ENCODE data around the gene CSMD2. TPM values are rescaled to one million over a fixed set of nuclear protein-coding genes. Genes with fewer than 3 reads are reported as not detected.

CSMD2 gene
- total and polyA plus RNA-seq, 2 donors (not counting 1 experiment from before 2014, with no cell fraction given) = 2.2 to 7.6 TPM

DNA sequence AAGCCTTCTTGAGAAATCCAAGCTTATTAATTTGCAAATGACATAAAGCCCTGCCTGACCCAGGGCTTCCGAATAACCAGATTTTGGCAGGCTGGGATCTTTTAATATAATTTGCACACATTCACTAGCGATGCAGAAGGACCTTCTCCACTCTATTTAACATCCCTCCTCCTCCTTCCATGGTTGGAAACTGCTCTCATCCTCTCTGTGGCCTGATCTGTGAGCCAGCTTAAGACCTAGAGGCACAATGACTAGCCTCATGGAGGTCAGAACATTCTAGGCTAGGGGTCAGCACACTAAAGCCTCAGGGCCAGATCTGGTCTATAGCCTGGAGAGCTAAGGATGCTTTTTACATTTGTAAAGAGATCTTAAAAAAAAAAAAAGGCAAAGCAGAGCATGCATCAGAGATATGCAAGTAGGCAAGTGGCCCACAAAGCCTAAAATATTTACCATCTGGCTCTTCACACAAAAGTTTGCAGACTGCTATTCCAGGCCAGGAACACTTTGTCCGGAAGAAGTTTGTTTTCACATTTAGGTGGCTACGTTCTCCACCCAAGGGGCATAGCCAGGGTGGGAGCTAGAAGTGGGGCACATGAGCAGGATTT lies 439.4 kb downstream of the CSMD2 start:
- Histone ChIP-seq H3K79me2 (ENCODE audit: control insufficient read depth, insufficient read depth, low read length) (no peaks in the 10 kb centered on the region), H3K4me3 (replicated peaks in 1 of 4; ENCODE audit: control extremely low read depth in 1 of 4, insufficient read depth in 1 of 4, low read depth in 3 of 4, low read length in 4 of 4) (no peak overlapping the region), H3K9me3 (ENCODE audit: control insufficient read depth, insufficient read depth, low read depth, low read length) (no peaks in the 10 kb centered on the region), H3K4me1 (ENCODE audit: control insufficient read depth, extremely low read depth, insufficient read depth, low read length) (no peaks in the 10 kb centered on the region), H3K36me3 (ENCODE audit: control insufficient read depth, insufficient read depth, low read length) (no peaks in the 10 kb centered on the region), H4K20me1 (ENCODE audit: control insufficient read depth, extremely low read depth, insufficient read depth, low read length) (no peaks in the 10 kb centered on the region), H2AFZ (ENCODE audit: low read length) (no peak overlapping the region), H3K27ac (ENCODE audit: insufficient read depth, low read length) (no peak overlapping the region), H3K4me2 (ENCODE audit: extremely low read depth, insufficient read depth, low read length) (no peak overlapping the region), H3K27me3 (ENCODE audit: control insufficient read depth, insufficient read depth, low read length) (no peaks in the 10 kb centered on the region), H3K9ac (ENCODE audit: insufficient read depth, low read length) (no peak overlapping the region)
- DNase-seq (ENCODE audit: low read depth in 2 of 2) = no peak
- no peak for TF ChIP-seq CTCF (conservative IDR thresholded peaks at IDR 0.05 in 1 of 2, IDR thresholded peaks at IDR 0.05 in 1 of 2; ENCODE audit: low read depth in 1 of 2, low read length in 2 of 2)
- TF ChIP-seq EZH2 (IDR thresholded peaks at IDR 0.05; ENCODE audit: low read length, missing control alignments) = no peak

DNA sequence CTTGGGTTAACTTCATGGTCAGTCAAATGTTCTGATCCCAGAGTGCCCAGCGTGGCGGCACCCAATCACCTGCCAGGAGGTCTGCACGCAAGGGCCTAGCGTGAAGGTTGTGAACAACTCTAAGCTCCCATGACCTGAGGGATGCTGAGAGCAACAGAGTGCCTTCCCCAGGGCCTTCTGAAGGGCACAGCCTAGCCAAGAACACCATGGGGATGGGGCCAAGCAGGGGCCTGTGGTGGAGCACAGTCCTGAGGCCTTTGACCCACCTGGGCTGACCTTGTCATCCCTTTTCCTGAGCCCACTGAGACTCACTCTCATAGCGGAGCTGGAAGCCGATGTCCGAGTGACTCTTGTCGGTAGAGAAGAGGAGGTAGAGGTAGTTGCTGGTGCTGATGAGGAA lies 440.0 kb downstream of the CSMD2 start:
- Histone ChIP-seq H3K4me2 (ENCODE audit: extremely low read depth, insufficient read depth, low read length) (no peak overlapping the region), H3K4me1 (ENCODE audit: control insufficient read depth, extremely low read depth, insufficient read depth, low read length) (no peaks in the 10 kb centered on the region), H3K36me3 (ENCODE audit: control insufficient read depth, insufficient read depth, low read length) (no peaks in the 10 kb centered on the region), H3K79me2 (ENCODE audit: control insufficient read depth, insufficient read depth, low read length) (no peaks in the 10 kb centered on the region), H3K27ac (ENCODE audit: insufficient read depth, low read length) (no peak overlapping the region), H3K9ac (ENCODE audit: insufficient read depth, low read length) (no peak overlapping the region), H2AFZ (ENCODE audit: low read length) (no peak overlapping the region), H4K20me1 (ENCODE audit: control insufficient read depth, extremely low read depth, insufficient read depth, low read length) (no peaks in the 10 kb centered on the region), H3K4me3 (replicated peaks in 1 of 4; ENCODE audit: control extremely low read depth in 1 of 4, insufficient read depth in 1 of 4, low read depth in 3 of 4, low read length in 4 of 4) (no peak overlapping the region), H3K9me3 (ENCODE audit: control insufficient read depth, insufficient read depth, low read depth, low read length) (no peaks in the 10 kb centered on the region), H3K27me3 (ENCODE audit: control insufficient read depth, insufficient read depth, low read length) (no peaks in the 10 kb centered on the region)
- TF ChIP-seq CTCF (conservative IDR thresholded peaks at IDR 0.05 in 1 of 2, IDR thresholded peaks at IDR 0.05 in 1 of 2; ENCODE audit: low read depth in 1 of 2, low read length in 2 of 2) = no peak
- TF ChIP-seq EZH2 (IDR thresholded peaks at IDR 0.05; ENCODE audit: low read length, missing control alignments) = no peak
- no peak for DNase-seq (ENCODE audit: low read depth in 2 of 2)

GRCh38 chr1:33724348-33724747 lies 440.7 kb downstream of the CSMD2 start:
- H4K20me1 ChIP-seq (ENCODE audit: control insufficient read depth, extremely low read depth, insufficient read depth, low read length) = no peaks in the 10 kb centered on the region
- TF ChIP-seq EZH2 (IDR thresholded peaks at IDR 0.05; ENCODE audit: low read length, missing control alignments) (no peak), CTCF (conservative IDR thresholded peaks at IDR 0.05 in 1 of 2, IDR thresholded peaks at IDR 0.05 in 1 of 2; ENCODE audit: low read depth in 1 of 2, low read length in 2 of 2) (no peak)
- H3K27me3 ChIP-seq (ENCODE audit: control insufficient read depth, insufficient read depth, low read length) = no peaks in the 10 kb centered on the region
- no peaks in the 10 kb centered on the region for H3K4me1 ChIP-seq (ENCODE audit: control insufficient read depth, extremely low read depth, insufficient read depth, low read length)
- H3K36me3 ChIP-seq (ENCODE audit: control insufficient read depth, insufficient read depth, low read length) = no peaks in the 10 kb centered on the region
- H2AFZ ChIP-seq (ENCODE audit: low read length) = no peak overlapping the region
- H3K27ac ChIP-seq (ENCODE audit: insufficient read depth, low read length) = no peak overlapping the region
- H3K79me2 ChIP-seq (ENCODE audit: control insufficient read depth, insufficient read depth, low read length) = no peaks in the 10 kb centered on the region
- H3K9ac ChIP-seq (ENCODE audit: insufficient read depth, low read length) = no peak overlapping the region
- H3K4me3 ChIP-seq (replicated peaks in 1 of 4; ENCODE audit: control extremely low read depth in 1 of 4, insufficient read depth in 1 of 4, low read depth in 3 of 4, low read length in 4 of 4) = no peak overlapping the region
- H3K4me2 ChIP-seq (ENCODE audit: extremely low read depth, insufficient read depth, low read length) = no peak overlapping the region
- DNase-seq (ENCODE audit: low read depth in 2 of 2) = no peak
- H3K9me3 ChIP-seq (ENCODE audit: control insufficient read depth, insufficient read depth, low read depth, low read length) = no peaks in the 10 kb centered on the region
